Measurements from ENCODE around the gene SETD6.
"Not testable (repeated sequence)": the region's sequence is repeated elsewhere in the genome, so short reads cannot be mapped to it uniquely, and the experiment has no call there.

SETD6 gene

GRCh38 chr16:58490065-58490464 is 25.3 kb upstream of the SETD6 start:
- TF ChIP-seq ZBTB8A (tag by site-specific recombination; IDR thresholded peaks at IDR 0.05), result no peak
- TF ChIP-seq ZNF585B (tag by site-specific recombination; IDR thresholded peaks at IDR 0.05), result no peak
- TF ChIP-seq ZNF629 (tag by site-specific recombination; IDR thresholded peaks at IDR 0.05), result no peak
- no peak for TF ChIP-seq ZNF707 (tag by site-specific recombination; IDR thresholded peaks at IDR 0.05)
- TF ChIP-seq REST (tag by site-specific recombination; IDR thresholded peaks at IDR 0.05), result no peak
- TF ChIP-seq ZNF423 (tag by site-specific recombination; IDR thresholded peaks at IDR 0.05), result no peak
- TF ChIP-seq SCRT2 (tag by site-specific recombination; IDR thresholded peaks at IDR 0.05), result no peak
- TF ChIP-seq ZNF654 (tag by site-specific recombination; IDR thresholded peaks at IDR 0.05; ENCODE audit: low read depth), result no peak
- TF ChIP-seq ZNF621 (tag by site-specific recombination; IDR thresholded peaks at IDR 0.05), result no peak
- TF ChIP-seq KLF7 (tag by site-specific recombination; IDR thresholded peaks at IDR 0.05; ENCODE audit: borderline replicate concordance), result no peak
- no peak for TF ChIP-seq PRDM10 (tag by site-specific recombination; IDR thresholded peaks at IDR 0.05)
- no peak for TF ChIP-seq SALL2 (tag by site-specific recombination; IDR thresholded peaks at IDR 0.05; ENCODE audit: borderline replicate concordance)
- no peak for TF ChIP-seq ZNF704 (tag by site-specific recombination; IDR thresholded peaks at IDR 0.05)
- TF ChIP-seq ZBTB6 (tag by site-specific recombination; IDR thresholded peaks at IDR 0.05), result no peak
- no peak for TF ChIP-seq ZXDB (tag by site-specific recombination; IDR thresholded peaks at IDR 0.05)
- no peaks in the 10 kb centered on the region for H3K4me1 ChIP-seq (ENCODE audit: control insufficient read depth, insufficient read depth, low read length)
- no peak overlapping the region for H3K4me3 ChIP-seq (ENCODE audit: low read depth, low read length)
- POLR2A ChIA-PET, result no interaction called here
- no peak overlapping the region for H3K27ac ChIP-seq (ENCODE audit: extremely low read depth, low read depth, low read length)
- no peaks in the 10 kb centered on the region for H3K36me3 ChIP-seq (ENCODE audit: control insufficient read depth in 2 of 2, insufficient read depth in 1 of 2, low read length in 2 of 2)
- H3K9me3 ChIP-seq (ENCODE audit: control insufficient read depth, insufficient read depth, low read depth, low read length), result no peaks in the 10 kb centered on the region
- CTCF ChIA-PET, result interaction anchor here (1.1 to 3.2 kb wide), 2 partner anchors 154 to 266 kb away, joined by 5 to 17 read pairs; no protein-coding TSS in a partner anchor

GRCh38 chr16:58490539-58490938 is 24.8 kb upstream of the SETD6 start:
- H3K4me3 ChIP-seq (ENCODE audit: low read depth, low read length); H3K4me1 ChIP-seq (ENCODE audit: control insufficient read depth, insufficient read depth, low read length); POLR2A ChIA-PET; H3K36me3 ChIP-seq (ENCODE audit: control insufficient read depth in 2 of 2, insufficient read depth in 1 of 2, low read length in 2 of 2); H3K27ac ChIP-seq (ENCODE audit: extremely low read depth, low read depth, low read length); H3K9me3 ChIP-seq (ENCODE audit: control insufficient read depth, insufficient read depth, low read depth, low read length): not testable (repeated sequence)
- CTCF ChIA-PET, result interaction anchor here (0.6 to 3.2 kb wide), 5 partner anchors 19 to 265 kb away, joined by 3 to 17 read pairs (median 4); no protein-coding TSS in a partner anchor
